IPS-18a (cell line): Measurements from ENCODE around the gene NEDD4.

Source experiments
- H3K27ac ChIP-seq: one replicate; pipeline ENCODE4 v1.5.1; 2013; ENCODE audit warnings: low read length
- H3K27me3 ChIP-seq: one replicate; pipeline ENCODE4 v1.6.1; 2013; ENCODE audit warnings: mild to moderate bottlenecking, low read length; ENCODE audit not compliant: control insufficient read depth, insufficient read depth
- H3K36me3 ChIP-seq: one replicate; pipeline ENCODE4 v1.6.1; 2013; ENCODE audit warnings: low read depth, low read length; ENCODE audit not compliant: control insufficient read depth
- H3K4me1 ChIP-seq: one replicate; pipeline ENCODE4 v1.6.1; 2013; ENCODE audit warnings: low read depth, low read length; ENCODE audit not compliant: control insufficient read depth
- H3K4me3 ChIP-seq: one replicate; pipeline ENCODE4 v1.5.1; 2013; ENCODE audit warnings: low read length
- H3K9ac ChIP-seq: one replicate; pipeline ENCODE4 v1.6.1; 2013; ENCODE audit warnings: mild to moderate bottlenecking, low read length, moderate library complexity
- H3K9me3 ChIP-seq: one replicate; pipeline ENCODE4 v1.6.1; 2013; ENCODE audit warnings: low read depth, low read length; ENCODE audit not compliant: control insufficient read depth

The NEDD4 gene

GRCh38 chr15:55981582-55982249 is 11.7 kb downstream of the NEDD4 start:
- Histone ChIP-seq H3K36me3 (no peaks in the 10 kb centered on the region), H3K27ac (no peak overlapping the region), H3K9ac (no peak overlapping the region), H3K9me3 (no peaks in the 10 kb centered on the region), H3K4me3 (no peak overlapping the region), H3K27me3 (no peaks in the 10 kb centered on the region), H3K4me1 (no peaks in the 10 kb centered on the region)

GRCh38 chr15:55980511-55980910 is 12.9 kb downstream of the NEDD4 start:
- Histone ChIP-seq H3K36me3 (no peaks in the 10 kb centered on the region), H3K4me3 (no peak overlapping the region), H3K27ac (no peak overlapping the region), H3K9ac (no peak overlapping the region), H3K4me1 (no peaks in the 10 kb centered on the region), H3K27me3 (no peaks in the 10 kb centered on the region), H3K9me3 (no peaks in the 10 kb centered on the region)

DNA sequence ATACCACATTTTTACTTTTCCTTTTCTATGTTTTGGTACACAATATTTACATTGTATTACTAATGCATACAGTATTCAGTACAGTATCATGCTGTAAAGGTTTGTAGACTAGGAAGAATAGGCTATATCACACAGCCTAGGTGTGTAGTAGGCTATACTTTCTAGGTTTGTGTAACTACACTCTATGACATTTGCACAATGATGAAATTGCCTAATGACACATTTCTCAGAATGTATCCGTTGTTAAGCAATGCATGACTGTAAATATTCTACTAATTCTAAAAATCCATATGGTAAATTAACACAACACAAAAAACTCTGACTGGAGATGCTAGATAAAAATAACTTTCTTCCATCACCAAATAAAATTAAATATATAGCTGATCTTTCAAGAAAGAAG is 16.2 kb downstream of the NEDD4 start:
- Histone ChIP-seq H3K4me1 (no peaks in the 10 kb centered on the region), H3K36me3 (no peaks in the 10 kb centered on the region), H3K27ac (no peak overlapping the region), H3K4me3 (no peak overlapping the region), H3K27me3 (no peaks in the 10 kb centered on the region), H3K9me3 (no peaks in the 10 kb centered on the region), H3K9ac (no peak overlapping the region)

GRCh38 chr15:55970286-55970685 is 23.1 kb downstream of the NEDD4 start:
- H3K9ac ChIP-seq = no peak overlapping the region
- no peak overlapping the region for H3K27ac ChIP-seq
- no peaks in the 10 kb centered on the region for H3K36me3 ChIP-seq
- H3K9me3 ChIP-seq = no peaks in the 10 kb centered on the region
- no peak overlapping the region for H3K4me3 ChIP-seq
- H3K4me1 ChIP-seq = no peaks in the 10 kb centered on the region
- no peaks in the 10 kb centered on the region for H3K27me3 ChIP-seq

DNA sequence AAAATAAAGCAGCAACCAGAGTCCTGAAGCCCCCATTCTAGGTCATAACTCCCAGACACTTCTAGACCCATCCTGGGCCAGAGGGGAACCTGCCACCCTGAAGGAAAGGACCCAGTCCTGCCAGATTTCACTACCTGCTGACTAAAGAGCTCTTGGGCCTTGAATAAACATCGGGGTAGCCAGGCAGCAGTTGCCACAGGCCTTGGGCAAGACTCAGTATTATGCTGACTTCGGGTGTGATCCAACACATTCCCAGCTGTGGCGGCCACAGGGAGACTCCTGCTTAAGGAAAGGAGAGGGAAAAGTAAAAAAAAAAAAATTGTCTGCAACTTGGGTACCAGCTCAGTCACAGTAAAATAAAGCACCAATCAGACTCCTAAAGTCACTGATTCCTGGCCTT is 23.8 kb downstream of the NEDD4 start:
- Histone ChIP-seq H3K4me1 (no peaks in the 10 kb centered on the region), H3K36me3 (no peaks in the 10 kb centered on the region), H3K27ac (no peak overlapping the region), H3K9ac (no peak overlapping the region), H3K27me3 (no peaks in the 10 kb centered on the region), H3K4me3 (no peak overlapping the region), H3K9me3 (no peaks in the 10 kb centered on the region)

DNA sequence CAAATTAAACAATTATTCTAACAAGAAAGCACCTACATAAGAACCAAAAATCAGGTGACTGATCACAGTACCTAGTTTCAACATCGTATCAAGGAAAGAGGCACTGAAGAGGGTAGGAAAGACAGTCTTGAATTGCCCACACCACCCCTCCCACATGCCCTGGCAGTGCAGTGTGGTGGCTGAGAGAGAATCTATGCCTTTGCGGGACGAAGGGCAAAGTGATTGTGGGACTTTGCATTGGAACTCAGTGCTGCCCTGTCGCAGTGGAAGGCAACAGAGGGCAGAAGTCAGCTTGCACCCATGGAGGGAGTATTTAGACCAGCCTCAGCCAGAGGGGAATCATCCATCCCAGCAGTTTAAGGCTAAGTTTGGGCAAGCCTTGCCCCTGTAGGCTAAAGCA is 24.5 kb downstream of the NEDD4 start:
- Histone ChIP-seq H3K9me3 (no peaks in the 10 kb centered on the region), H3K9ac (no peak overlapping the region), H3K36me3 (no peaks in the 10 kb centered on the region), H3K4me3 (no peak overlapping the region), H3K27me3 (no peaks in the 10 kb centered on the region), H3K27ac (no peak overlapping the region), H3K4me1 (no peaks in the 10 kb centered on the region)

- no peak overlapping the region for H3K4me3 ChIP-seq
- no peaks in the 10 kb centered on the region for H3K36me3 ChIP-seq
- no peaks in the 10 kb centered on the region for H3K4me1 ChIP-seq
- H3K27me3 ChIP-seq = no peaks in the 10 kb centered on the region
- no peak overlapping the region for H3K9ac ChIP-seq
- H3K9me3 ChIP-seq = no peaks in the 10 kb centered on the region
- H3K27ac ChIP-seq = no peak overlapping the region
These were observed 28.3 kb downstream of the NEDD4 start for GRCh38 chr15:55965091-55965490.

- peaks cover 6% of the 10 kb centered on the region for H3K4me1 ChIP-seq
- H3K9ac ChIP-seq = no peak overlapping the region
- no peaks in the 10 kb centered on the region for H3K9me3 ChIP-seq
- no peaks in the 10 kb centered on the region for H3K27me3 ChIP-seq
- H3K4me3 ChIP-seq = no peak overlapping the region
- H3K27ac ChIP-seq = no peak overlapping the region
- no peaks in the 10 kb centered on the region for H3K36me3 ChIP-seq
These were observed 32.5 kb downstream of the NEDD4 start for GRCh38 chr15:55960946-55961345.

DNA sequence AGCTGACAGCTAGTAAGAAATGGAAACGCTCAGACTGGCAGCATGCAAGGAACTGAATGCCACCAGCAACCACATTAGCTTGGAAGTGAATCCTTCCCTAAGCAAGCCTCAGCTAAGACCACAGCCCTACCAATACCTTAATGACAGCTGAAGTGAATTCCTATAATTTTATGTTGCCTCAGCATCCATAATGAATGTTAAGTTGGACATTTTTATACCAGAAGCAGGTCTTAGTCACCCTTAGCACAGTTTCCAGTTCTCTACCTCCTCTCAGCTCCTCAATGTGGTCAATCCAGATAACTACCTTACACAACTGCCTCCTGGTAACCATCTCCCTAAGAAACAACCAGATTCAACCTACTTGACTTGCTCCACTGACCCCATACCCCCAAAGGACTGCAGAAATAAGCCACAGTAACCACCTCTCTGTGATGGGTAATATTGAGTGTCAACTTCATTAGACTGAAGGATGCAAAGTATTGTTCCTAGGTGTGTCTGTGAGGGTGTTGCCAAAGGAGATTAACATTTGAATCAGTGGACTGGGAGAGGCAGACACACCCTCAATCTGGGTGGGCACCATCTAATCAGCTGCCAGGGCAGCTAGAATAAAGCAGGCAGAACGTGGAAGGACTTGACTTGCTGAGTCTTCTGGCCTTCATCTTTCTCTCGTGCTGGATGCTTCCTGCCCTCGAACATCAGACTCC is 33.5 kb downstream of the NEDD4 start:
- H3K36me3 ChIP-seq = no peaks in the 10 kb centered on the region
- peaks cover 6% of the 10 kb centered on the region for H3K4me1 ChIP-seq
- H3K27ac ChIP-seq = no peak overlapping the region
- no peaks in the 10 kb centered on the region for H3K9me3 ChIP-seq
- H3K9ac ChIP-seq = no peak overlapping the region
- no peaks in the 10 kb centered on the region for H3K27me3 ChIP-seq
- H3K4me3 ChIP-seq = no peak overlapping the region

DNA sequence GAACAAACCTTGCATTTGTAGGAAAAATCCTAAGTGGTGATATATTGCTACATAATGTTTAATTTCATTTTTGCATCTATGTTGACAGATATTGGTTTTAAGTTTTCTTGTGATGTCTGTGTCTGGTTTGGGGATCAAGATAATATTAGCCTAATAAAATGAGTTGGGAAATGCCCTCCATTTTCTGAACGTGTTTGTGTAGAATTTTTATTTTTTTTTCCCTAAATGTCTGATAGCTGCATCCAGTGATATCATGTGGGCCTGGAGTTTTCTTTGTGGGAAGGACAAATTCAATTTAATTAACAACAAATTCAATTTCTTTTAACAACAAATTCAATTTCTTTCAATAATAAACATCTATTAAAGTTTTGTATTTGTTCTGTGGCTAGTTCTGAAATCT is 35.1 kb downstream of the NEDD4 start:
- H3K9ac ChIP-seq = no peak overlapping the region
- H3K4me3 ChIP-seq = no peak overlapping the region
- H3K9me3 ChIP-seq = no peaks in the 10 kb centered on the region
- H3K36me3 ChIP-seq = no peaks in the 10 kb centered on the region
- no peaks in the 10 kb centered on the region for H3K27me3 ChIP-seq
- peaks cover 6% of the 10 kb centered on the region for H3K4me1 ChIP-seq
- no peak overlapping the region for H3K27ac ChIP-seq

DNA sequence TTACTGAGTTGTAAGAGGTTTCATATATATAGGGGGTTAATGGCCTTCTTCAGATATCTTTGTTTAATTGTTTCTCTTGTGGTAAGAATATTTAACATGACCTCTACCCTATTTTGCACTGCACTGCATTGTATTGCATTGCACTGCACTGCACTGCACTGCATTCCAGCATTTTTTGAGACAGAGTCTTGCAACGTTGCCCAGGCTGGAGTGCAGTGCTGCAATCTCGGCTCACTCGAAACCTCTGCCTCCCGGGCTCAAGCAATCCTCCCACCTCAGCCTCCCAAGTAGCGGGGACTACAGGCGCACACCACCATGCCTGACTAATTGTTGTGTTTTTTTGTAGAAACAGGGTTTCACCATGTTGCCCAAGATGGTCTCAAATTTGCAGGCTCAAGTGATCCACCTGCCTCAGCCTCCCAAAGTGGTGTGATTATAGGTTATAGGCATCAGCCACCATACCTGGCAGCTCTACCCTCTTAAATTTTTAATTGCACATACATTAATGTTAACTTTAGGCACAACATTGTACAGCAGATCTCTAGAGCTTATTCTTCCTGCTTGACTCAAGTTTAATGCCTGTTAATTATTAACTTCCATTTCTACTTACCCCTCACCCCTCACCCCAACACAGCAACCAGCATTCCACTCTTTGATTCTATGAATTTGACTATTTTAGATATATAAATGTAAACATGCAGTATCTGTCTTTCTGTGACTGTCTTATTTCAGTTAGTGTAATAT is 38.4 kb downstream of the NEDD4 start:
- no peak overlapping the region for H3K9ac ChIP-seq

More for the DNA sequence above, 38.4 kb downstream of the NEDD4 start:
- Histone ChIP-seq H3K9me3 (no peaks in the 10 kb centered on the region), H3K4me3 (no peak overlapping the region), H3K27ac (no peak overlapping the region), H3K4me1 (peaks cover 6% of the 10 kb centered on the region), H3K27me3 (no peaks in the 10 kb centered on the region), H3K36me3 (no peaks in the 10 kb centered on the region)
